Pons (tissue), 1 donor: Measurements from ENCODE around the gene DHX15.

Experiments
- DNase-seq: peaks from one replicate; pipeline ENCODE4 v3.0.0-alpha.2; 2016; ENCODE audit warnings: low spot score

Gene DHX15

DNA sequence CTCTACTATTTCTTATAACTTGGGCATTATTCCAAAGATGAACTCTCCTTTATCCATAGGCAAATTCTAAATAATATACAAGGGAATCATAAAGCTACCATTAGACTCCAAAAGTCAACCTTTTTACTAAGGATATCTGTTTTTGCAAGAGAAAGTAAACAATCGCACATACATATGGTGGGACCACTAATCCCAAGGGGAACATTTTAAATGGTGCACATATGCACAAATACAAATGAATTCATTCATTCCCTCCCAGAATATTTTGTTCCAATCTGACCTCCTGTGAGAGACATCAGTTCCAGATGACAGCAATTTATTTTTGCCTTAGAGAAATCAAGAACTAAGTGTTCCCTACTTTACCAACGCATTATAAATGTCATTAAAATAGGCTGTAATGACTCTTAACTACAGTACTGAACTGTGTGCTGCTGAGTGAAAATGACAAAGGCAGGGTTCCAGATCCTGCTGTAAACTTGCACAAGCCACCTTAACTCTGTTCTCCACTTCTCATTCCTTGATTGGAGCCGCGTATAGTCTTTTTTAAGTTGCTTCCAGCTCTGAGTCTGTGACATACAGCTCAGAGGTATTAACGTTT lies 2.0 kb downstream of the DHX15 start:
- no peak for DNase-seq

GRCh38 chr4:24578364-24578763 lies 6.0 kb downstream of the DHX15 start:
- no peak for DNase-seq

GRCh38 chr4:24576276-24576675 lies 8.1 kb downstream of the DHX15 start:
- no peak for DNase-seq

GRCh38 chr4:24574236-24574635 lies 10.1 kb downstream of the DHX15 start:
- DNase-seq = no peak

GRCh38 chr4:24573582-24573981 lies 10.8 kb downstream of the DHX15 start:
- no peak for DNase-seq

GRCh38 chr4:24570574-24571236 lies 13.6 kb downstream of the DHX15 start:
- no peak for DNase-seq

- DNase-seq = no peak
Observed at GRCh38 chr4:24570172-24570571, 14.2 kb downstream of the DHX15 start.

DNA sequence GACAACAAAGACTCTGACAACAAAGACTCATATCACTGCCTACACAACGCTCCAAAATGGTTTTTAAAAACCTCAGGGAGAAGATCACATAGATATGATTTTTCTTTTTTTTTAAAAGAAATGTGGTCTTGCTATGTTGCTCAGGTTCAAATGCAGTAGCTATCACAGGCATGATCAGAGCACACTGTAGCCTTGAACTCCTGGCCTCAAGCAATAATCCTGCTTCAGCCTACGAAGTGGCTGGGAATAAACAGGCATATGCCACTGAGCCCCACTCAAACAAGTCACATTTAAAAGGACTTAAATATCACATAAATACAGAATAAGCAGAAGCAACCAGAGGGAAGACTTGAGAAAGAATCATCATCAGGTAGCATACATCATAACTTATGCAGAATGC lies 14.7 kb downstream of the DHX15 start:
- no peak for DNase-seq

- no peak for DNase-seq
Observed at GRCh38 chr4:24568425-24568824, 15.9 kb downstream of the DHX15 start.

DNA sequence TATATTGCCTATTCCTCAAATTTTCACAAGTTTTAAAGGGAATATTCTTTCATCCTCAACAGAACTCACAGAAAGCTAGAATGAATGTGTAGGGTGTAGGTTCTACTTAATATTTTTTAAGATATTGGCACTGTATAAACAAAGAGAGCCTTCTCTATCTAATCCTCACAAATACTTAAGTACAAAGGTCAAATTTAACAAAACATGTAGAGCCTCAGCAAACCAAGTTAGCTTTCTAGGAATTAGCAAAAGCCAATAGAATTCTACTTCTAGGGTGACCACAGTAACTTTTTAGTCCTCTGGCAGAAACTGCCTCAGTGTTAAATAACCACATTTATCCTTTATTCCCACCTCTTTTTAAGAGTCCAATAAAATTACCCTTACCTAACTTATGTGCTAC lies 19.3 kb downstream of the DHX15 start:
- no peak for DNase-seq

- DNase-seq = peak; percentile 53
Observed at GRCh38 chr4:24564488-24564887, 19.9 kb downstream of the DHX15 start.

DNA sequence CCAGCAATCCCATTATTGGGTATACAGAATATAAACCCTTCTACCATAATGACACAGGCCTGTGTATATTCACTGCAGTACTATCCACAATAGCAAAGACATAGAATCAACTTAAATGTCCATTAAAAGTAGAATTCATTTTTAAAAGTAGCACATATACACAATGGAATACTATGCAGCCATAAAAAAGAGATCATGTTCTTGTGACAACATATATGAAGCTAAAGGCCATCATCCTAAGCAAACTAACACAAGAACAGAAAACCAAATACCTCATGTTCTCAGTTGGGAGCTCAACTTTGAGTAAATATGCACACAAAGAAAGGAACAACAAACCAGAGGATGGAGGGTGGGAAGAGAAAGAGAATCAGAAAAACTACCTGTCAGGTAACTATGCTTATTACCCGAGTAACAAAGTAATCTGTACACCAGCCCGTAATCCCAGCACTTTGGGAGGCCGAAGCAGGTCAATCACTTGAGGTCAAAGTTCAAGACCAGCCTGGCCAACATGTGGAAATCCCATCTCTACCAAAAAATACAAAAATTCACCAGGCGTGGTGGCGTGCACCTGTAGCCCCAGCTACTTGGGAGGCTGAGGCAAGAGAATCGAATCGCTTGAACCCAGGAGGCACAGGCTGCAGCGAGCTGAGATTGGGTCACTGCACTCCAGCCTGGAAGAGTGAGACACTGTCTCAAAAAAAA lies 22.8 kb downstream of the DHX15 start:
- no peak for DNase-seq

- no peak for DNase-seq
Observed at GRCh38 chr4:24560868-24561368, 23.4 kb downstream of the DHX15 start.

GRCh38 chr4:24559889-24560288 lies 24.5 kb downstream of the DHX15 start:
- no peak for DNase-seq

GRCh38 chr4:24559032-24559821 lies 25.1 kb downstream of the DHX15 start:
- DNase-seq = no peak

GRCh38 chr4:24557026-24558025 lies 27.0 kb downstream of the DHX15 start:
- no peak for DNase-seq

- peak; percentile 35 for DNase-seq
Observed at GRCh38 chr4:24551492-24552289, 32.7 kb downstream of the DHX15 start.

- DNase-seq = no peak
Observed at GRCh38 chr4:24550441-24551175, 33.7 kb downstream of the DHX15 start.

GRCh38 chr4:24547979-24548378 lies 36.4 kb downstream of the DHX15 start:
- no peak for DNase-seq
